ENCODE results near the gene SPATA33.
A peak's percentile ranks its signal among the peaks of the same experiment; 100 is the strongest.
"Not testable (repeated sequence)": the region's sequence is repeated elsewhere in the genome, so short reads cannot be mapped to it uniquely, and the experiment has no call there.

The SPATA33 gene

DNA sequence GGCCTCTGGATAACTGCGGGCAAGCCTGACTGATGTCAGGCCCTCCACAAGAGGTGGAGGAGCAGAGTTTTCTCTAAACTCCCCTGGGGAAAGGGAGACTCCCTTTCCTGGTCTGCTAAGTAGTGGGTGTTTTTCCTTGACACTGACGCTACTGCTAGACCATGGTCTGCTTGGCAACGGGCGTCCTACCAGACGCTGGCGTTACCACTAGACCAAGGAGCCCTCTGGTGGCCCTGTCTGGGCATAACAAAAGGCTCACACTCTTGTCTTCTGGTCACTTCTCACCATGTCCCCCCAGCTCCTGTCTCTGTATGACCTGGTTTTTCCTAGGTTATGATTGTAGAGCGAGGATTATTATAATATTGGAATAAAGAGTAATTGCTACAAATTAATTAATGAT lies 9.4 kb downstream of the SPATA33 start:
- not testable (repeated sequence) for H3K4me3 ChIP-seq (ENCODE audit: low read depth in 1 of 2, low read length in 2 of 2); H3K27me3 ChIP-seq (ENCODE audit: insufficient read depth, low read length, poor library complexity); H3K27ac ChIP-seq (ENCODE audit: low read length); H3K9ac ChIP-seq (ENCODE audit: low read depth, low read length); ATAC-seq (ENCODE audit: insufficient read depth, low read depth); H3K79me2 ChIP-seq (ENCODE audit: insufficient read depth, low read length); H4K20me1 ChIP-seq (ENCODE audit: insufficient read depth, low read length); H3K4me2 ChIP-seq (ENCODE audit: insufficient read depth, low read length); H3K9me3 ChIP-seq (ENCODE audit: insufficient read depth, low read length, severe bottlenecking); H2AFZ ChIP-seq (ENCODE audit: low read depth, low read length); DNase-seq
- TF ChIP-seq, protein P1, sequence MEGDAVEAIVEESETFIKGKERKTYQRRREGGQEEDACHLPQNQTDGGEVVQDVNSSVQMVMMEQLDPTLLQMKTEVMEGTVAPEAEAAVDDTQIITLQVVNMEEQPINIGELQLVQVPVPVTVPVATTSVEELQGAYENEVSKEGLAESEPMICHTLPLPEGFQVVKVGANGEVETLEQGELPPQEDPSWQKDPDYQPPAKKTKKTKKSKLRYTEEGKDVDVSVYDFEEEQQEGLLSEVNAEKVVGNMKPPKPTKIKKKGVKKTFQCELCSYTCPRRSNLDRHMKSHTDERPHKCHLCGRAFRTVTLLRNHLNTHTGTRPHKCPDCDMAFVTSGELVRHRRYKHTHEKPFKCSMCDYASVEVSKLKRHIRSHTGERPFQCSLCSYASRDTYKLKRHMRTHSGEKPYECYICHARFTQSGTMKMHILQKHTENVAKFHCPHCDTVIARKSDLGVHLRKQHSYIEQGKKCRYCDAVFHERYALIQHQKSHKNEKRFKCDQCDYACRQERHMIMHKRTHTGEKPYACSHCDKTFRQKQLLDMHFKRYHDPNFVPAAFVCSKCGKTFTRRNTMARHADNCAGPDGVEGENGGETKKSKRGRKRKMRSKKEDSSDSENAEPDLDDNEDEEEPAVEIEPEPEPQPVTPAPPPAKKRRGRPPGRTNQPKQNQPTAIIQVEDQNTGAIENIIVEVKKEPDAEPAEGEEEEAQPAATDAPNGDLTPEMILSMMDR (IDR thresholded peaks at IDR 0.05; ENCODE audit: borderline replicate concordance, extremely low read depth, low read length, poor library complexity, severe bottlenecking): peak; percentile 38
- peaks cover 22% of the 10 kb centered on the region for H3K36me3 ChIP-seq (ENCODE audit: insufficient read depth, low read length)
- peaks cover 17% of the 10 kb centered on the region for H3K4me1 ChIP-seq (ENCODE audit: insufficient read depth, low read length)

DNA sequence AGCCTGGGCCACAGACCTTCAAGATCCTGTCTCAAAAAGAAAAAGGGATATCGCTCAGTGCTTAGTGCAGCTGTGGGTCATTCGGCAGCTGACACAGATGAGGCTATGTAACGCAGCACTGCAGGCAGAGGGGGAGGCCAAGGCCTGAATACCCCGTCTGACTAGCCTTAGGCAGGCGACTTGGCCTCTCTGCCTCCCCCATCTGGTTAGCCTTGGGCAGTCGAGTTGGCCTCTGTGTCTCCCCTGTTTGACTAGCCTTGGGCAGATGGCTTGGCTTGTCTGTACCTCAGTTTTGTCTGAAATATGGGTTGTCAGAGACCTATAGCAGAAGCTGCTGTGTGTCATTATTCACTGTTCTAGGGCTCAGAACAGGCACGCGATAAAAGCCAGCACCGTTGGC lies 10.0 kb downstream of the SPATA33 start:
- Histone ChIP-seq H4K20me1 (ENCODE audit: insufficient read depth, low read length) (no peaks in the 10 kb centered on the region), H3K9me3 (ENCODE audit: insufficient read depth, low read length, severe bottlenecking) (no peaks in the 10 kb centered on the region), H3K4me1 (ENCODE audit: insufficient read depth, low read length) (peaks cover 17% of the 10 kb centered on the region), H3K4me3 (ENCODE audit: low read depth in 1 of 2, low read length in 2 of 2) (no peak overlapping the region), H2AFZ (ENCODE audit: low read depth, low read length) (no peak overlapping the region), H3K27ac (ENCODE audit: low read length) (no peak overlapping the region), H3K4me2 (ENCODE audit: insufficient read depth, low read length) (peak overlapping the region; percentile 42; the same call in 1 of the 2 replicates), H3K9ac (ENCODE audit: low read depth, low read length) (no peak overlapping the region), H3K36me3 (ENCODE audit: insufficient read depth, low read length) (peaks cover 17% of the 10 kb centered on the region), H3K79me2 (ENCODE audit: insufficient read depth, low read length) (no peaks in the 10 kb centered on the region), H3K27me3 (ENCODE audit: insufficient read depth, low read length, poor library complexity) (no peaks in the 10 kb centered on the region)
- ATAC-seq (ENCODE audit: insufficient read depth, low read depth) (no peak), DNase-seq (no peak)
- TF ChIP-seq, protein P1 (IDR thresholded peaks at IDR 0.05; ENCODE audit: borderline replicate concordance, extremely low read depth, low read length, poor library complexity, severe bottlenecking): no peak
- no peak for TF ChIP-seq EZH2 (IDR thresholded peaks at IDR 0.05; ENCODE audit: borderline replicate concordance, low read depth, low read length, severe bottlenecking)

DNA sequence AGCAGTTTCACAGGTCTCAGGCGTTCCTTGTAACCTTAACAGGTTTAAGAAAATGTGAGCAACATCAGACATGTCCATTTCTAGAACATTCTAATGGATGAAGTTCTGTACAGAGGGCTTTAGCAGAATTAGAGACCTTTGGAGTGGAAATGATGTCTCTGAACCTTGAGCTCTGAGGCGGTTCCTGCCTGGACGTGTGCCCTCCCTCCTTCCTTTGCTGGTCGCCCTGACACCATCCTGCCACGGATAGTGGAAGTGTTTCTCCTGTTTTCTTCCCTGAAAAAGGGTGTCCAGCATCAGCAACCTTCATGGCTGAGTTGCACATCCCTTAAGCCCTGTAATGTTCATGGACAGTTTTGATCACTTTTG lies 11.1 kb downstream of the SPATA33 start:
- no peak for ATAC-seq (ENCODE audit: insufficient read depth, low read depth)
- H3K4me2 ChIP-seq (ENCODE audit: insufficient read depth, low read length): peak overlapping the region; percentile 42
- H3K27ac ChIP-seq (ENCODE audit: low read length): peak overlapping the region; percentile 49
- H3K4me3 ChIP-seq (ENCODE audit: low read depth in 1 of 2, low read length in 2 of 2): peak overlapping the region in 1 of 2 experiments; percentile 32; a peak in 2 of 4 replicates
- no peaks in the 10 kb centered on the region for H4K20me1 ChIP-seq (ENCODE audit: insufficient read depth, low read length)
- no peaks in the 10 kb centered on the region for H3K27me3 ChIP-seq (ENCODE audit: insufficient read depth, low read length, poor library complexity)
- no peaks in the 10 kb centered on the region for H3K79me2 ChIP-seq (ENCODE audit: insufficient read depth, low read length)
- peaks cover 17% of the 10 kb centered on the region for H3K4me1 ChIP-seq (ENCODE audit: insufficient read depth, low read length)
- no peak for DNase-seq
- no peaks in the 10 kb centered on the region for H3K9me3 ChIP-seq (ENCODE audit: insufficient read depth, low read length, severe bottlenecking)
- peak overlapping the region; percentile 52 for H2AFZ ChIP-seq (ENCODE audit: low read depth, low read length)
- H3K9ac ChIP-seq (ENCODE audit: low read depth, low read length): peak overlapping the region; percentile 33; the same call in 1 of the 2 replicates
- peaks cover 6% of the 10 kb centered on the region for H3K36me3 ChIP-seq (ENCODE audit: insufficient read depth, low read length)
- no peak for TF ChIP-seq EZH2 (IDR thresholded peaks at IDR 0.05; ENCODE audit: borderline replicate concordance, low read depth, low read length, severe bottlenecking)
- TF ChIP-seq, protein P1 (IDR thresholded peaks at IDR 0.05; ENCODE audit: borderline replicate concordance, extremely low read depth, low read length, poor library complexity, severe bottlenecking): no peak

DNA sequence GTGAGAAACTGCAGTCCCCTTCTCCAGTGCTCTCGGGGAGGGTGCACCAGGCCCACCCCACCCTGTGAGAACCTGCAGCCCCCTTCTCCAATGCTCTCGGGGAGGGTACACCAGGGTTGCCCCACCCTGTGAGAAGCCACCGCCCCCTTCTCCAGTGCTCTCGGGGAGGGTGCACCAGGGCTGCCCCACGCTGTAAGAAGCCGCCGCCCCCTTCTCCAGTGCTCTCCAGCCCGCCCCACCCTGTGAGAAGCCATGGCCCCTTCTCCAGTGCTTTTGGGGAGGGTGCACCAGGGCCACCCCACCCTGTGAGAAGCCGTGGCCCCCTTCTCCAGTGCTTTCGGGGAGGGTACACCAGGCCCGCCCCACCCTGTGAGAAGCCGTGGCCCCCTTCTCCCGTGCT lies 12.1 kb downstream of the SPATA33 start:
- H3K9ac ChIP-seq (ENCODE audit: low read depth, low read length): no peak overlapping the region
- H3K27me3 ChIP-seq (ENCODE audit: insufficient read depth, low read length, poor library complexity): no peaks in the 10 kb centered on the region
- peaks cover 17% of the 10 kb centered on the region for H3K4me1 ChIP-seq (ENCODE audit: insufficient read depth, low read length)
- no peak for ATAC-seq (ENCODE audit: insufficient read depth, low read depth)
- TF ChIP-seq, protein P1 (IDR thresholded peaks at IDR 0.05; ENCODE audit: borderline replicate concordance, extremely low read depth, low read length, poor library complexity, severe bottlenecking): no peak
- TF ChIP-seq EZH2 (IDR thresholded peaks at IDR 0.05; ENCODE audit: borderline replicate concordance, low read depth, low read length, severe bottlenecking): no peak
- H3K27ac ChIP-seq (ENCODE audit: low read length): no peak overlapping the region
- no peak overlapping the region for H2AFZ ChIP-seq (ENCODE audit: low read depth, low read length)
- DNase-seq: no peak
- H3K4me3 ChIP-seq (ENCODE audit: low read depth in 1 of 2, low read length in 2 of 2): no peak overlapping the region
- H3K36me3 ChIP-seq (ENCODE audit: insufficient read depth, low read length): no peaks in the 10 kb centered on the region
- no peaks in the 10 kb centered on the region for H3K79me2 ChIP-seq (ENCODE audit: insufficient read depth, low read length)
- no peaks in the 10 kb centered on the region for H4K20me1 ChIP-seq (ENCODE audit: insufficient read depth, low read length)
- H3K9me3 ChIP-seq (ENCODE audit: insufficient read depth, low read length, severe bottlenecking): no peaks in the 10 kb centered on the region
- no peak overlapping the region for H3K4me2 ChIP-seq (ENCODE audit: insufficient read depth, low read length)

Data from DND-41 (cell line).